ENCODE data around the gene MAPKAP1. TPM values are rescaled to one million over a fixed set of nuclear protein-coding genes. Genes with fewer than 3 reads are reported as not detected.

MAPKAP1 gene
- total RNA-seq (2013), result 67.2 TPM
- polyA plus RNA-seq, result 10 to 100 TPM; 39.9 to 57.5 (median 44.1) TPM
- 29.4 and 43.2 TPM in 2 replicates for polyA minus RNA-seq
- 42.3 to 84.8 (median 66.0) reads per million in 11 experiments for total RNA-seq

- H3K36me3 Mint-ChIP-seq, result peaks cover 0 to 9% of the 10 kb centered on the region in 2 donors
- peak within 1 kb of the TSS; percentile 82 to 87 for H3K4me3 Mint-ChIP-seq
- peak; percentile 95 to 99 (median 97) for DNase-seq
- peak within 1 kb of the TSS; percentile 94 for H3K4me2 ChIP-seq (replicated peaks; ENCODE audit: extremely low read depth, low read length, poor library complexity, severe bottlenecking)
- peaks cover 16% of the 10 kb centered on the region for H4K20me1 ChIP-seq (ENCODE audit: insufficient read depth, low read length)
- H2AFZ ChIP-seq (ENCODE audit: insufficient read depth, low read depth, low read length, poor library complexity, severe bottlenecking), result peak within 1 kb of the TSS; percentile 93
- H3K36me3 ChIP-seq (replicated peaks in 1 of 2; ENCODE audit: control insufficient read depth in 1 of 2, insufficient read depth in 2 of 2, low read length in 2 of 2), result peaks cover 0 to 7% of the 10 kb centered on the region in 2 donors
- peak within 1 kb of the TSS; percentile 57 to 88 (median 64) for H3K4me3 ChIP-seq (replicated peaks in 1 of 3; ENCODE audit: low read depth in 2 of 3, low read length in 3 of 3)
- peak within 1 kb of the TSS; percentile 95 for H3K9ac ChIP-seq (ENCODE audit: insufficient read depth, low read length, poor library complexity, severe bottlenecking)
- peaks cover 0 to 2% (median 0%) of the 10 kb centered on the region in 3 donors for H3K27me3 Mint-ChIP-seq (ENCODE audit: low read depth in 3 of 3)
- H3K27ac ChIP-seq (ENCODE audit: low read depth in 1 of 2, low read length in 2 of 2), result peak within 1 kb of the TSS; percentile 23 to 89
- no peak for TF ChIP-seq CTCF (IDR thresholded peaks at IDR 0.05)
- H3K79me2 ChIP-seq (ENCODE audit: insufficient read depth, low read length), result peaks cover 49% of the 10 kb centered on the region
- H3K27me3 ChIP-seq (ENCODE audit: control insufficient read depth in 2 of 2, insufficient read depth in 2 of 2, low read length in 2 of 2), result no peaks in the 10 kb centered on the region
- no peaks in the 10 kb centered on the region for H3K9me3 ChIP-seq (replicated peaks in 1 of 2; ENCODE audit: control insufficient read depth in 1 of 2, insufficient read depth in 1 of 2, low read length in 2 of 2)
- H3K4me1 Mint-ChIP-seq, result peaks cover 31% of the 10 kb centered on the region
- WGBS (ENCODE audit: insufficient coverage), result under 1% methylated on average over 60 of the region's 63 CpGs
- intact Hi-C loops (cut with micrococcal nuclease), result loop anchor here (5.0 to 10.0 kb wide), 4 partner anchors 40 to 75 kb away; partner anchors contain the start of gene PBX3 (in 1 of the 2)
- H3K4me1 ChIP-seq (ENCODE audit: control insufficient read depth in 1 of 2, insufficient read depth in 2 of 2, low read length in 2 of 2), result peaks cover 15 to 20% of the 10 kb centered on the region in 2 donors
- no peaks in the 10 kb centered on the region for H3K9me3 Mint-ChIP-seq
- H3K27ac Mint-ChIP-seq, result peak within 1 kb of the TSS; percentile 57 to 93 (median 89)
Observed at GRCh38 chr9:125706651-125707471, at the start of gene MAPKAP1. Gene MAPKAP1, minus strand, starts transcription at chr9:125707208. Its CDS starts 34,634 bp downstream, at chr9:125672574.

GRCh38 chr9:125756518-125756917 is 49.5 kb upstream of the MAPKAP1 start:
- no peak for TF ChIP-seq CTCF (IDR thresholded peaks at IDR 0.05)
- no peaks in the 10 kb centered on the region for H3K9me3 Mint-ChIP-seq
- H3K4me3 ChIP-seq (replicated peaks in 1 of 3; ENCODE audit: low read depth in 2 of 3, low read length in 3 of 3), result no peak overlapping the region
- peak overlapping the region in 1 of 2 donors; percentile 23 for H3K27ac ChIP-seq (ENCODE audit: low read depth in 1 of 2, low read length in 2 of 2)
- H2AFZ ChIP-seq (ENCODE audit: insufficient read depth, low read depth, low read length, poor library complexity, severe bottlenecking), result no peak overlapping the region
- peaks cover 37% of the 10 kb centered on the region for H3K4me1 Mint-ChIP-seq
- DNase-seq, result no peak
- H3K9me3 ChIP-seq (replicated peaks in 1 of 2; ENCODE audit: control insufficient read depth in 1 of 2, insufficient read depth in 1 of 2, low read length in 2 of 2), result no peaks in the 10 kb centered on the region
- peaks cover 22 to 34% of the 10 kb centered on the region in 2 donors for H3K4me1 ChIP-seq (ENCODE audit: control insufficient read depth in 1 of 2, insufficient read depth in 2 of 2, low read length in 2 of 2)
- intact Hi-C loops (cut with micrococcal nuclease), result no loop called here
- H3K27me3 Mint-ChIP-seq (ENCODE audit: low read depth in 3 of 3), result no peaks in the 10 kb centered on the region
- peaks cover 0 to 2% of the 10 kb centered on the region in 2 donors for H3K36me3 ChIP-seq (replicated peaks in 1 of 2; ENCODE audit: control insufficient read depth in 1 of 2, insufficient read depth in 2 of 2, low read length in 2 of 2)
- H3K9ac ChIP-seq (ENCODE audit: insufficient read depth, low read length, poor library complexity, severe bottlenecking), result no peak overlapping the region
- peaks cover 66% of the 10 kb centered on the region for H3K79me2 ChIP-seq (ENCODE audit: insufficient read depth, low read length)
- H3K36me3 Mint-ChIP-seq, result peaks cover 5 to 11% of the 10 kb centered on the region in 2 donors
- 60% methylated on average over 2 of the region's 4 CpGs for WGBS (ENCODE audit: insufficient coverage)
- H3K27me3 ChIP-seq (ENCODE audit: control insufficient read depth in 2 of 2, insufficient read depth in 2 of 2, low read length in 2 of 2), result no peaks in the 10 kb centered on the region
- H4K20me1 ChIP-seq (ENCODE audit: insufficient read depth, low read length), result no peaks in the 10 kb centered on the region
- no peak overlapping the region for H3K27ac Mint-ChIP-seq
- no peak overlapping the region for H3K4me3 Mint-ChIP-seq
- H3K4me2 ChIP-seq (replicated peaks; ENCODE audit: extremely low read depth, low read length, poor library complexity, severe bottlenecking), result no peak overlapping the region
